GM23338 (cell line): ENCODE results near the gene ABHD17B.

Experiments
- CREB1 ChIP-seq: fragments of 250-450 bp; sonication (Bioruptor Pico); IDR thresholded peaks from 2 replicates; pipeline ENCODE4 v1.5.0; 2020; ENCODE audit warnings: low read depth, mild to moderate bottlenecking, moderate library complexity
- CTCF ChIP-seq, 2 experiments: fragments of 200-600 bp in 1 of 2; sonication (generic) in 1 of 2; conservative IDR thresholded peaks; 2 replicates each; pipeline versions ENCODE4 v1.5.1 to v1.6.1; 2016 to 2017; ENCODE audit warnings: antibody characterized with exemption in 2 of 2, low read depth in 2 of 2, mild to moderate bottlenecking in 2 of 2, moderate library complexity in 1 of 2
- ETS1 ChIP-seq: IDR thresholded peaks from 2 replicates; pipeline ENCODE4 v1.6.1; 2016; ENCODE audit warnings: antibody characterized with exemption
- EZH2 ChIP-seq: fragments of 200-600 bp; sonication (generic); IDR thresholded peaks from one replicate; pipeline ENCODE4 v1.8.0; 2017; ENCODE audit warnings: antibody characterized with exemption, mild to moderate bottlenecking, low read depth; ENCODE audit not compliant: unreplicated experiment
- EZH2phosphoT487 ChIP-seq: fragments of 200-600 bp; sonication (generic); IDR thresholded peaks from one replicate; pipeline ENCODE4 v1.8.1; 2018; ENCODE audit warnings: antibody characterized with exemption; ENCODE audit not compliant: unreplicated experiment
- JUNB ChIP-seq: IDR thresholded peaks from one replicate; pipeline ENCODE4 v1.6.1; 2016; ENCODE audit warnings: antibody characterized with exemption; ENCODE audit not compliant: unreplicated experiment
- NANOG ChIP-seq: IDR thresholded peaks from 2 replicates; pipeline ENCODE4 v1.6.1; 2016; ENCODE audit warnings: antibody characterized with exemption, borderline replicate concordance
- POLR2AphosphoS5 ChIP-seq: IDR thresholded peaks from 2 replicates; pipeline ENCODE4 v1.6.1; 2016; ENCODE audit warnings: antibody characterized with exemption, low read depth
- STAT1 ChIP-seq: IDR thresholded peaks from one replicate; pipeline ENCODE4 v1.6.1; 2016; ENCODE audit warnings: antibody characterized with exemption; ENCODE audit not compliant: unreplicated experiment
- ZNF114 ChIP-seq: fragments of 250-450 bp; sonication (Bioruptor Pico); IDR thresholded peaks from 2 replicates; pipeline ENCODE4 v1.5.0; 2020; ENCODE audit warnings: mild to moderate bottlenecking, moderate library complexity
- ZNF331 ChIP-seq: fragments of 250-450 bp; sonication (Bioruptor Pico); IDR thresholded peaks from 2 replicates; pipeline ENCODE4 v1.5.0; 2020; ENCODE audit warnings: low read depth, mild to moderate bottlenecking, moderate library complexity
- TF ChIP-seq, protein P1 (sequence below): IDR thresholded peaks from one replicate; pipeline ENCODE4 v1.6.1; 2018; ENCODE audit warnings: antibody characterized with exemption; ENCODE audit not compliant: unreplicated experiment
- TF ChIP-seq, protein P2 (sequence below): fragments of 250-450 bp; sonication (Bioruptor Pico); IDR thresholded peaks from 2 replicates; pipeline ENCODE4 v1.5.0; 2020; ENCODE audit warnings: mild to moderate bottlenecking, moderate library complexity

DNA sequence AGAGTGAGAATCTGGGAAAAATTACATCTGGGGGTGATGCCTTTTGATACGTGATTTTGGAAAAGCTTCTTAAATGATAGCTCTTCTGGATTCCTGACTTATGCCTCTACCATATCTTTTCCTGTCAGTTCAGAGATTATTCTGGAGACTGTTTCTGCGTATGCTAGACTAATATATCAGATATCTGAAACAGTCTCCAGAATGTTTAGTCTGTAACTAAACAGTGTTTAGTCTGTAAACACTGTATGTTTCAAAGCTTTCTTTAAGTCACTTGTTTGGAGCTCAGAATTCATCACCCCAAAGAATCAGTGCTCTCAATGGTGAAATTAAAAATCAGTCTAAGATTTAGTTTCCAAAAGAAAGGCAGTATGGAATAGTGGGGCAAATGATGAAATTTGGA, 20.2 kb upstream of the ABHD17B start:
- TF ChIP-seq CTCF (conservative IDR thresholded peaks at IDR 0.05; ENCODE audit: low read depth in 2 of 2): no peak
- no peak for TF ChIP-seq EZH2phosphoT487
- no peak for TF ChIP-seq EZH2
- no peak for TF ChIP-seq POLR2AphosphoS5
- no peak for TF ChIP-seq JUNB
- TF ChIP-seq, protein P1, sequence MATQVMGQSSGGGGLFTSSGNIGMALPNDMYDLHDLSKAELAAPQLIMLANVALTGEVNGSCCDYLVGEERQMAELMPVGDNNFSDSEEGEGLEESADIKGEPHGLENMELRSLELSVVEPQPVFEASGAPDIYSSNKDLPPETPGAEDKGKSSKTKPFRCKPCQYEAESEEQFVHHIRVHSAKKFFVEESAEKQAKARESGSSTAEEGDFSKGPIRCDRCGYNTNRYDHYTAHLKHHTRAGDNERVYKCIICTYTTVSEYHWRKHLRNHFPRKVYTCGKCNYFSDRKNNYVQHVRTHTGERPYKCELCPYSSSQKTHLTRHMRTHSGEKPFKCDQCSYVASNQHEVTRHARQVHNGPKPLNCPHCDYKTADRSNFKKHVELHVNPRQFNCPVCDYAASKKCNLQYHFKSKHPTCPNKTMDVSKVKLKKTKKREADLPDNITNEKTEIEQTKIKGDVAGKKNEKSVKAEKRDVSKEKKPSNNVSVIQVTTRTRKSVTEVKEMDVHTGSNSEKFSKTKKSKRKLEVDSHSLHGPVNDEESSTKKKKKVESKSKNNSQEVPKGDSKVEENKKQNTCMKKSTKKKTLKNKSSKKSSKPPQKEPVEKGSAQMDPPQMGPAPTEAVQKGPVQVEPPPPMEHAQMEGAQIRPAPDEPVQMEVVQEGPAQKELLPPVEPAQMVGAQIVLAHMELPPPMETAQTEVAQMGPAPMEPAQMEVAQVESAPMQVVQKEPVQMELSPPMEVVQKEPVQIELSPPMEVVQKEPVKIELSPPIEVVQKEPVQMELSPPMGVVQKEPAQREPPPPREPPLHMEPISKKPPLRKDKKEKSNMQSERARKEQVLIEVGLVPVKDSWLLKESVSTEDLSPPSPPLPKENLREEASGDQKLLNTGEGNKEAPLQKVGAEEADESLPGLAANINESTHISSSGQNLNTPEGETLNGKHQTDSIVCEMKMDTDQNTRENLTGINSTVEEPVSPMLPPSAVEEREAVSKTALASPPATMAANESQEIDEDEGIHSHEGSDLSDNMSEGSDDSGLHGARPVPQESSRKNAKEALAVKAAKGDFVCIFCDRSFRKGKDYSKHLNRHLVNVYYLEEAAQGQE: no peak
- no peak for TF ChIP-seq ETS1
- no peak for TF ChIP-seq CREB1 (CRISPR knock-in tag)
- TF ChIP-seq ZNF114: no peak
- TF ChIP-seq NANOG: no peak
- TF ChIP-seq, protein P2, sequence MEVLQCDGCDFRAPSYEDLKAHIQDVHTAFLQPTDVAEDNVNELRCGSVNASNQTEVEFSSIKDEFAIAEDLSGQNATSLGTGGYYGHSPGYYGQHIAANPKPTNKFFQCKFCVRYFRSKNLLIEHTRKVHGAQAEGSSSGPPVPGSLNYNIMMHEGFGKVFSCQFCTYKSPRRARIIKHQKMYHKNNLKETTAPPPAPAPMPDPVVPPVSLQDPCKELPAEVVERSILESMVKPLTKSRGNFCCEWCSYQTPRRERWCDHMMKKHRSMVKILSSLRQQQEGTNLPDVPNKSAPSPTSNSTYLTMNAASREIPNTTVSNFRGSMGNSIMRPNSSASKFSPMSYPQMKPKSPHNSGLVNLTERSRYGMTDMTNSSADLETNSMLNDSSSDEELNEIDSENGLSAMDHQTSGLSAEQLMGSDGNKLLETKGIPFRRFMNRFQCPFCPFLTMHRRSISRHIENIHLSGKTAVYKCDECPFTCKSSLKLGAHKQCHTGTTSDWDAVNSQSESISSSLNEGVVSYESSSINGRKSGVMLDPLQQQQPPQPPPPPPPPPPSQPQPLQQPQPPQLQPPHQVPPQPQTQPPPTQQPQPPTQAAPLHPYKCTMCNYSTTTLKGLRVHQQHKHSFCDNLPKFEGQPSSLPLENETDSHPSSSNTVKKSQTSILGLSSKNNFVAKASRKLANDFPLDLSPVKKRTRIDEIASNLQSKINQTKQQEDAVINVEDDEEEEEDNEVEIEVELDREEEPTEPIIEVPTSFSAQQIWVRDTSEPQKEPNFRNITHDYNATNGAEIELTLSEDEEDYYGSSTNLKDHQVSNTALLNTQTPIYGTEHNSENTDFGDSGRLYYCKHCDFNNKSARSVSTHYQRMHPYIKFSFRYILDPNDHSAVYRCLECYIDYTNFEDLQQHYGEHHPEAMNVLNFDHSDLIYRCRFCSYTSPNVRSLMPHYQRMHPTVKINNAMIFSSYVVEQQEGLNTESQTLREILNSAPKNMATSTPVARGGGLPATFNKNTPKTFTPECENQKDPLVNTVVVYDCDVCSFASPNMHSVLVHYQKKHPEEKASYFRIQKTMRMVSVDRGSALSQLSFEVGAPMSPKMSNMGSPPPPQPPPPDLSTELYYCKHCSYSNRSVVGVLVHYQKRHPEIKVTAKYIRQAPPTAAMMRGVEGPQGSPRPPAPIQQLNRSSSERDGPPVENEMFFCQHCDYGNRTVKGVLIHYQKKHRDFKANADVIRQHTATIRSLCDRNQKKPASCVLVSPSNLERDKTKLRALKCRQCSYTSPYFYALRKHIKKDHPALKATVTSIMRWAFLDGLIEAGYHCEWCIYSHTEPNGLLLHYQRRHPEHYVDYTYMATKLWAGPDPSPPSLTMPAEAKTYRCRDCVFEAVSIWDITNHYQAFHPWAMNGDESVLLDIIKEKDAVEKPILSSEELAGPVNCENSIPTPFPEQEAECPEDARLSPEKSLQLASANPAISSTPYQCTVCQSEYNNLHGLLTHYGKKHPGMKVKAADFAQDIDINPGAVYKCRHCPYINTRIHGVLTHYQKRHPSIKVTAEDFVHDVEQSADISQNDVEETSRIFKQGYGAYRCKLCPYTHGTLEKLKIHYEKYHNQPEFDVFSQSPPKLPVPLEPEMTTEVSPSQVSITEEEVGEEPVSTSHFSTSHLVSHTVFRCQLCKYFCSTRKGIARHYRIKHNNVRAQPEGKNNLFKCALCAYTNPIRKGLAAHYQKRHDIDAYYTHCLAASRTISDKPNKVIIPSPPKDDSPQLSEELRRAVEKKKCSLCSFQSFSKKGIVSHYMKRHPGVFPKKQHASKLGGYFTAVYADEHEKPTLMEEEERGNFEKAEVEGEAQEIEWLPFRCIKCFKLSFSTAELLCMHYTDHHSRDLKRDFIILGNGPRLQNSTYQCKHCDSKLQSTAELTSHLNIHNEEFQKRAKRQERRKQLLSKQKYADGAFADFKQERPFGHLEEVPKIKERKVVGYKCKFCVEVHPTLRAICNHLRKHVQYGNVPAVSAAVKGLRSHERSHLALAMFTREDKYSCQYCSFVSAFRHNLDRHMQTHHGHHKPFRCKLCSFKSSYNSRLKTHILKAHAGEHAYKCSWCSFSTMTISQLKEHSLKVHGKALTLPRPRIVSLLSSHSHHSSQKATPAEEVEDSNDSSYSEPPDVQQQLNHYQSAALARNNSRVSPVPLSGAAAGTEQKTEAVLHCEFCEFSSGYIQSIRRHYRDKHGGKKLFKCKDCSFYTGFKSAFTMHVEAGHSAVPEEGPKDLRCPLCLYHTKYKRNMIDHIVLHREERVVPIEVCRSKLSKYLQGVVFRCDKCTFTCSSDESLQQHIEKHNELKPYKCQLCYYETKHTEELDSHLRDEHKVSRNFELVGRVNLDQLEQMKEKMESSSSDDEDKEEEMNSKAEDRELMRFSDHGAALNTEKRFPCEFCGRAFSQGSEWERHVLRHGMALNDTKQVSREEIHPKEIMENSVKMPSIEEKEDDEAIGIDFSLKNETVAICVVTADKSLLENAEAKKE (CRISPR knock-in tag): no peak
- TF ChIP-seq ZNF331 (CRISPR knock-in tag): no peak
- TF ChIP-seq STAT1: no peak
